Gastrocnemius medialis (tissue), 4 donors: ENCODE data around the gene PPM1E. TPM values are rescaled to one million over a fixed set of nuclear protein-coding genes. Genes with fewer than 3 reads are reported as not detected.

ENCODE experiments used
- ATAC-seq, 2 donors: fragments of 150-250 bp; one replicate each; pipeline ENCODE4 v1.9.1; 2016
- DNase-seq, 2 donors: peaks; one replicate each; pipeline ENCODE4 v3.0.0-alpha.2; 2019
- H3K27ac ChIP-seq, 4 donors: fragments of 200-600 bp; sonication (generic); 1 replicate in 1 of 4; 2 replicates in 3 of 4; pipeline ENCODE4 v1.5.1; 2016 to 2018; ENCODE audit warnings: mild to moderate bottlenecking in 2 of 4, moderate library complexity in 1 of 4
- H3K27me3 ChIP-seq, 3 donors: fragments of 200-600 bp; sonication (generic) in 2 of 3; 1 replicate in 1 of 3; 2 replicates in 2 of 3; pipeline versions ENCODE4 v1.5.1 to v1.6.0; 2016 to 2019; ENCODE audit warnings: mild to moderate bottlenecking in 1 of 3, moderate library complexity in 1 of 3
- H3K36me3 ChIP-seq, 2 donors: fragments of 200-600 bp; sonication (generic) in 1 of 2; one replicate each; pipeline ENCODE4 v1.5.1; 2017 to 2018
- H3K4me1 ChIP-seq, 2 donors: fragments of 200-600 bp; sonication (generic) in 1 of 2; one replicate each; pipeline ENCODE4 v1.5.1; 2016 to 2017; ENCODE audit warnings: mild to moderate bottlenecking in 2 of 2
- H3K4me3 ChIP-seq, 4 donors: fragments of 200-600 bp; sonication (generic) in 3 of 4; 1 replicate in 1 of 4; 2 replicates in 3 of 4; pipeline ENCODE4 v1.5.1; 2016 to 2019; ENCODE audit warnings: mild to moderate bottlenecking in 2 of 4
- H3K9me3 ChIP-seq, 3 donors: fragments of 200-600 bp; sonication (generic) in 2 of 3; 1 replicate in 1 of 3; 2 replicates in 2 of 3; pipeline ENCODE4 v1.5.1; 2016 to 2019
- CTCF ChIP-seq, 5 experiments: fragments of 450-650 bp in 3 of 5; fragments of 200-600 bp in 2 of 5; sonication (generic) in 2 of 5; IDR thresholded peaks in 4 of 5; conservative IDR thresholded peaks in 1 of 5; 1 replicate in 4 of 5; 2 replicates in 1 of 5; pipeline ENCODE4 v1.5.1; 2016 to 2019; ENCODE audit warnings: antibody characterized with exemption in 5 of 5, mild to moderate bottlenecking in 3 of 5, moderate library complexity in 3 of 5
- POLR2A ChIP-seq, 2 donors: fragments of 450-650 bp; IDR thresholded peaks; one replicate each; pipeline ENCODE4 v1.6.1; 2017; ENCODE audit warnings: antibody characterized with exemption in 2 of 2, mild to moderate bottlenecking in 2 of 2, moderate library complexity in 2 of 2
- in situ Hi-C, 4 donors: fragments of 200-750 bp; cut with MboI; loops; one replicate each; pipeline versions ENCODE4 v1.15.0 to v1.8.0; 2017; ENCODE audit warnings: low sequenced_read_pairs in 4 of 4
- intact Hi-C: fragments of 100-400 bp; cut with DNase I; formaldehyde crosslinking; loops from one replicate; pipeline ENCODE4 v1.15.1; 2023; ENCODE audit warnings: low total_unique reads
- total RNA-seq, 4 donors: library from RNA; depleted of rRNA; stranded (reverse); fragments of >200 nt; gene quantifications; one replicate each; pipeline versions ENCODE4 v1.1.0 to v1.2.3, GENCODE V29; 2016

PPM1E gene
- total RNA-seq, 4 donors from 2014 or later: 0.04 to 0.07 TPM; not detected in 2

- no peak overlapping the region for H3K27ac ChIP-seq
- in situ Hi-C loops (loop anchor here in 3 of 4 donors (10.0 to 25.0 kb wide), 5 partner anchors 288 to 491 kb away; partner anchors contain the start of gene MTMR4 (in 3 of the 3)), intact Hi-C loops (no loop called here)
- no peaks in the 10 kb centered on the region for H3K4me1 ChIP-seq
- ATAC-seq (no peak), DNase-seq (no peak)
- no peaks in the 10 kb centered on the region for H3K27me3 ChIP-seq
- TF ChIP-seq POLR2A (IDR thresholded peaks at IDR 0.05) (no peak), CTCF (IDR thresholded peaks at IDR 0.05 in 4 of 5, conservative IDR thresholded peaks at IDR 0.05 in 1 of 5) (no peak)
- H3K36me3 ChIP-seq: peaks cover 0 to 18% of the 10 kb centered on the region in 2 donors
- H3K4me3 ChIP-seq: no peak overlapping the region
- no peaks in the 10 kb centered on the region for H3K9me3 ChIP-seq
These were observed 247.2 kb downstream of the PPM1E start for GRCh38 chr17:59002848-59003247.

DNA sequence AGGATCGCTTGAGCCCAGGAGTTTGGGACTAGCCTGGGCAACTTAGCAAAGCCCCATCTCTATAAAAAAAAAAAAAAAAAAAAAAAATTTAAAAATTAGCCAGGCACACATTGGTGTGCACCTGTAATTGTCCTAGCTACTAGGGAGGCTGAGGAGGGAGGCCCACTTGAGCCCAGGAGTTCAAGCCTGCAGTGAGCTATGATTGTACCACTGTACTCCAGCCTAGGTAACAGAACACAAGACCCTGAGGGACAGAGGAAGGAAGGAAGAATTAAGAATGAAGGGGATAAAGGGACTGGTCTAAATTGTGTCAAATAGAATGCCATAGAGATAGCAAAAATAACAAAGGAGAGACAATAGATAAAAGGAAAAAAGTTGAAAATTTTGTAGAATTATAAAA, 248.2 kb downstream of the PPM1E start:
- intact Hi-C loops: loop anchor here (2.0 kb wide), 1 partner anchor 293 kb away; no protein-coding TSS in a partner anchor
- in situ Hi-C loops: loop anchor here in 3 of 4 donors (10.0 to 25.0 kb wide), 5 partner anchors 289 to 492 kb away; partner anchors contain the start of gene MTMR4 (in 3 of the 3)
- DNase-seq (no peak), ATAC-seq (no peak)
- no peak overlapping the region for H3K27ac ChIP-seq
- TF ChIP-seq POLR2A (IDR thresholded peaks at IDR 0.05): no peak
- TF ChIP-seq CTCF (IDR thresholded peaks at IDR 0.05 in 4 of 5, conservative IDR thresholded peaks at IDR 0.05 in 1 of 5): no peak
- no peaks in the 10 kb centered on the region for H3K27me3 ChIP-seq
- H3K4me1 ChIP-seq: no peaks in the 10 kb centered on the region
- no peaks in the 10 kb centered on the region for H3K9me3 ChIP-seq
- H3K4me3 ChIP-seq: no peak overlapping the region
- peaks cover 0 to 14% of the 10 kb centered on the region in 2 donors for H3K36me3 ChIP-seq

DNA sequence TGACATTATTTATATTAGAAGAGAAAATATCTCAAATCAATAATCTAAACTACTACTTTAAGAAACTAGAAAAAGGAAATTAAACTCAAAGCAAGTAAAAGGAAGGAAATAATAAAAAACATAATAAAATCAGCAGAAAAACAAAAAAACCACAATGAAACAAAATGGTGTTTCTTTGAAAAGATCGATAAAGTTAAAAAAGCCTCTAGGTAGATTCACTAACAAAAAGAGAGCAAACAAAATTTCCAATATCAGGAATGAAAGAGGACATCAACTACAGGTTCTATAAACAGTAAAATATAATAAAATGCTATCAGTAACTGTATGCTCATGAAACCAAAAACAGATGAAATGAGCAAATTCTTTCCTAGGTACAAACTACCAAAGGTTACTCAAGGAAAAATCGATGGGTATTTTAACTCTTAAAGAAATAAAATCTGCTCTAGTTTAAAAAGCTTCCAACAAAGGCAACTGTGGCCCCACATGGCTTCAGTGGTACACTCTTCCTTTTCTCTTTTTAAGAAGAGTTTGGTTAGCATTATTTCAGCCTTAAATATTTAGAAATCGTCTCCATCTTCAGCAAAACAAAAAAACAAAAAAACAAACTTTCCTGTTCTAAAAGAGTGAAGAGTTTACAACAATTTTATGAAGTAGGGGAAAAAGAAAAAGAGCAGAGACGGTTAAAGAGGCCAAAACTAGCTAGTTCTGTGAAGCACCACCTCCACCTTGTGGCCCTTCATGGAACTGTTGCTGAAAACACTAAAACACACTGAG, 248.9 kb downstream of the PPM1E start:
- TF ChIP-seq POLR2A (IDR thresholded peaks at IDR 0.05) (no peak), CTCF (IDR thresholded peaks at IDR 0.05 in 4 of 5, conservative IDR thresholded peaks at IDR 0.05 in 1 of 5) (peak; percentile 77 to 94 (median 79))
- Histone ChIP-seq H3K4me3 (no peak overlapping the region), H3K27me3 (no peaks in the 10 kb centered on the region), H3K36me3 (peaks cover 0 to 10% of the 10 kb centered on the region in 2 donors), H3K9me3 (no peaks in the 10 kb centered on the region), H3K27ac (no peak overlapping the region), H3K4me1 (no peaks in the 10 kb centered on the region)
- peak; percentile 74 to 85 for ATAC-seq
- DNase-seq: peak; percentile 6 to 29
- in situ Hi-C loops: loop anchor here in 3 of 4 donors (10.0 to 25.0 kb wide), 5 partner anchors 290 to 492 kb away; partner anchors contain the start of gene MTMR4 (in 3 of the 3)
- intact Hi-C loops: loop anchor here (1.0 to 2.0 kb wide), 3 partner anchors 294 to 486 kb away; no protein-coding TSS in a partner anchor

DNA sequence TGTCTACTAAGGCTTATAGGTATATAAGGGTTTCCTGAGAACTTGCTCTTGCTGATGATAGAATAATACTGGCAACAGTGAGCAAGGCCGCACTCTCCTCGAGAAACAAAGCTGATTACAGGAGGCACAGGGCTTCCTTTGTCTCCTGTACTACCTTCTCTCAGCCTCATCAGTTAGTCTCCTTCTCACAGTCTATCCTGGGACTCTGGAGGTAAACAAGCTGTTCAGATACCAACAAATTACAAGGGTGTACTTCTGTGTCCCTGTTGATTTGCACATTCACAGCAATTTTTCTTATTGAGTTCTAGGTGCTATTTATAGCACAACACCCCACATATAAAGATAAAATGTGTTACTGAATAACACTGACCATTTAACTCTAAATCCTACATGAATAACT, 252.3 kb downstream of the PPM1E start:
- Histone ChIP-seq H3K4me1 (no peaks in the 10 kb centered on the region), H3K9me3 (no peaks in the 10 kb centered on the region), H3K4me3 (no peak overlapping the region), H3K27me3 (no peaks in the 10 kb centered on the region), H3K36me3 (peaks cover 0 to 14% of the 10 kb centered on the region in 2 donors), H3K27ac (no peak overlapping the region)
- DNase-seq (no peak), ATAC-seq (no peak)
- intact Hi-C loops (no loop called here), in situ Hi-C loops (loop anchor here in 3 of 4 donors (10.0 to 25.0 kb wide), 5 partner anchors 293 to 496 kb away; partner anchors contain the start of gene MTMR4 (in 3 of the 3))
- TF ChIP-seq POLR2A (IDR thresholded peaks at IDR 0.05) (no peak), CTCF (IDR thresholded peaks at IDR 0.05 in 4 of 5, conservative IDR thresholded peaks at IDR 0.05 in 1 of 5) (no peak)
